K562 (cell line): ENCODE results near the gene GZMM. TPM values are rescaled to one million over a fixed set of nuclear protein-coding genes. Genes with fewer than 3 reads are reported as not detected.

Experiments used
- ATF1 ChIP-seq, 2 experiments: fragments of 450-650 bp in 1 of 2; IDR thresholded peaks; 2 replicates each; pipeline ENCODE4 v1.6.1; 2016; ENCODE audit warnings: missing compliant biosample characterization in 1 of 2, missing genetic modification characterization in 1 of 2
- CBX3 ChIP-seq, 2 experiments: IDR thresholded peaks; 1 replicate in 1 of 2; 2 replicates in 1 of 2; pipeline ENCODE4 v1.6.1; 2012; ENCODE audit warnings: inconsistent platforms in 2 of 2, low read length in 2 of 2, borderline replicate concordance in 1 of 2, control low read depth in 1 of 2
- ELF1 ChIP-seq: fragments of 200-800 bp; sonication (Bioruptor generic); IDR thresholded peaks from 2 replicates; pipeline ENCODE4 v1.6.1; 2016; ENCODE audit warnings: missing genetic modification characterization, missing compliant biosample characterization
- FOXJ3 ChIP-seq: sonication (generic); formaldehyde crosslinking; IDR thresholded peaks from 2 replicates; pipeline ENCODE4 v1.4.0; 2020; ENCODE audit warnings: mild to moderate bottlenecking, missing genetic modification reagents
- HDGF ChIP-seq: fragments of 450-650 bp; IDR thresholded peaks from 2 replicates; pipeline ENCODE4 v1.6.1; 2016
- HSF4 ChIP-seq: fragments of 250-450 bp; sonication (Bioruptor Pico); IDR thresholded peaks from 2 replicates; pipeline ENCODE4 v2.1.2; 2022; ENCODE audit warnings: mild to moderate bottlenecking, moderate library complexity, borderline replicate concordance
- L3MBTL2 ChIP-seq: fragments of 450-650 bp; IDR thresholded peaks from 2 replicates; pipeline ENCODE4 v1.6.1; 2016; ENCODE audit warnings: mild to moderate bottlenecking, moderate library complexity
- LCOR ChIP-seq: sonication (generic); formaldehyde crosslinking; IDR thresholded peaks from 2 replicates; pipeline ENCODE4 v1.8.0; 2022; ENCODE audit warnings: mild to moderate bottlenecking, missing genetic modification reagents
- NCOA6 ChIP-seq: fragments of 450-650 bp; IDR thresholded peaks from 2 replicates; pipeline ENCODE4 v1.6.1; 2017; ENCODE audit warnings: mild to moderate bottlenecking
- NFE2 ChIP-seq: IDR thresholded peaks from 2 replicates; pipeline ENCODE4 v1.6.1; 2014; ENCODE audit warnings: antibody characterized with exemption, low read depth
- PCBP2 ChIP-seq: fragments of 200-400 bp; formaldehyde crosslinking; IDR thresholded peaks from 2 replicates; pipeline ENCODE4 v1.6.1; 2018; ENCODE audit warnings: low read length, low read depth, mild to moderate bottlenecking, moderate library complexity; ENCODE audit not compliant: poor library complexity, severe bottlenecking
- POLR2B ChIP-seq: fragments of 450-650 bp; IDR thresholded peaks from 2 replicates; pipeline ENCODE4 v1.6.1; 2018; ENCODE audit warnings: low read depth; ENCODE audit not compliant: partially characterized antibody
- polyA plus RNA-seq, 8 experiments: library from polyadenylated mRNA; depleted of rRNA in 4 of 8; stranded (reverse) in 5 of 8; unstranded in 3 of 8; fragments of >200 nt; fragmentation: Nextera tagmentation in 2 of 8; fragmentation: Illumina TruSeq in 1 of 8; extraction: Ambion mirVana in 2 of 8; extraction: Trizol in 1 of 8; gene quantifications; 2 replicates each; pipeline versions ENCODE4 v1.2.1 to v1.2.3, GENCODE V29; 2011 to 2014; ENCODE audit warnings: inconsistent platforms in 1 of 8, missing spikeins in 1 of 8
- total RNA-seq, 7 experiments: library from RNA; depleted of rRNA in 6 of 7; stranded (reverse); fragments of >200 nt in 6 of 7; fragmentation: Illumina TruSeq in 2 of 7; extraction: Trizol in 2 of 7; gene quantifications; 2 replicates each; pipeline versions ENCODE4 v1.2.1 to v1.2.3, GENCODE V29; 2011 to 2021; ENCODE audit warnings: low replicate concordance in 1 of 7
- TF ChIP-seq, protein P1 (sequence below): fragments of 250-450 bp; sonication (Bioruptor Pico); IDR thresholded peaks from 2 replicates; pipeline ENCODE4 v1.4.0; 2020; ENCODE audit warnings: mild to moderate bottlenecking, moderate library complexity
- TF ChIP-seq, protein P2 (sequence below): fragments of 150-350 bp; IDR thresholded peaks from 2 replicates; pipeline ENCODE4 v1.6.1; 2014; ENCODE audit warnings: low read depth, mild to moderate bottlenecking, low read length, borderline replicate concordance
- TF ChIP-seq, protein P3 (sequence below): sonication (generic); formaldehyde crosslinking; IDR thresholded peaks from 2 replicates; pipeline ENCODE4 v1.8.0; 2023; ENCODE audit warnings: mild to moderate bottlenecking, missing genetic modification reagents
- TF ChIP-seq, protein P4 (sequence below), 2 experiments: fragments of 450-650 bp in 1 of 2; sonication (generic) in 1 of 2; formaldehyde crosslinking; conservative IDR thresholded peaks; 2 replicates each; pipeline versions ENCODE4 v1.4.0 to v1.8.1; 2020 to 2022; ENCODE audit warnings: mild to moderate bottlenecking in 1 of 2, missing genetic modification reagents in 1 of 2
- TF ChIP-seq, protein P5 (sequence below): fragments of 250-450 bp; sonication (Bioruptor Pico); IDR thresholded peaks from 2 replicates; pipeline ENCODE4 v1.6.1; 2021; ENCODE audit warnings: mild to moderate bottlenecking

Gene GZMM
- total and polyA plus RNA-seq, 9 of the 15 experiments (the other 6 are each of a cell fraction or from before 2014, with no cell fraction given): 0.08 to 2.6 (median 0.70) TPM; not detected in 2

DNA sequence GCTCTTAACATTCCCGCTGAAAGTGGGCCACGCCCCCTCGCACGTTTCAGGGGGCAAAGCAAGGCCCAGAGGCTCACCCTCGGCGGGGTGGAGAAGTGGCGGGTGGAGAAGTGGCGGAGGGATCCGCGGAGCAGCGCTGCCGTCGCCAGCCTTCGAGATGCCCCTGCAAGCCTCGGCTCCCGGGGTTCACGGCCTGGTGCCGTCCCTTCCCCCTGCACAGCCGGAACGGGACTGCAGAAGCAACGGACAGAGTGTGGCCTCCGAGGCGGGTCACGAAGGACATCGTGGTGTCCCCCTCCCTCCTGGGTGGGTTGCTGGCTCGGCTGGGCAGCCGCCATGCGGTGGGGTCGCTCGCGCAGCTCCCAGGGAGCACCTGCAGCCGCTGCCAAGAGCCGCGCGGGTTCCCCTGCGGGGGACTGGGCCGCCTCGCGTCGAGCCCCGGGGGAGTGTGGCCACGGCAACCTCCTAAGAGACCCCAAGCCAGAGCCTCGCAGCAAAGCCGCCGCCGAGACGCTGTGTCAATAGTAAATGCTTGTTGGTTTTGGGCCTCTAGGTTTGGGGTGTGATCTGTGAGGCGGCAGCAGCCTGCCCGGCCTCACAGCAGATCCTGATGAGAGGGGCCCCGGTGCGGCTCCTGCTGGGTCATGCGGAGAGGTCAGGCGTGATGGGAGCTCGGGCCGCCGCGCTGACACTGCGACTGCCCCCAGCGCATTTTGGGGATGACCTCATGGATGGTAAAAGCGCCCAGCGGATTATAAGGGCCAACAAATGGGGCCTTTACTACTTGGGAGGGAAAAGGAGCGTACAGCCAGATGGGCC lies 31.1 kb upstream of the GZMM start (continued):
- TF ChIP-seq, protein P1, sequence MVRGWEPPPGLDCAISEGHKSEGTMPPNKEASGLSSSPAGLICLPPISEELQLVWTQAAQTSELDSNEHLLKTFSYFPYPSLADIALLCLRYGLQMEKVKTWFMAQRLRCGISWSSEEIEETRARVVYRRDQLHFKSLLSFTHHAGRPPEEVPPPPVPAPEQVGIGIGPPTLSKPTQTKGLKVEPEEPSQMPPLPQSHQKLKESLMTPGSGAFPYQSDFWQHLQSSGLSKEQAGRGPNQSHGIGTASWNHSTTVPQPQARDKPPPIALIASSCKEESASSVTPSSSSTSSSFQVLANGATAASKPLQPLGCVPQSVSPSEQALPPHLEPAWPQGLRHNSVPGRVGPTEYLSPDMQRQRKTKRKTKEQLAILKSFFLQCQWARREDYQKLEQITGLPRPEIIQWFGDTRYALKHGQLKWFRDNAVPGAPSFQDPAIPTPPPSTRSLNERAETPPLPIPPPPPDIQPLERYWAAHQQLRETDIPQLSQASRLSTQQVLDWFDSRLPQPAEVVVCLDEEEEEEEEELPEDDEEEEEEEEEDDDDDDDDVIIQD (CRISPR knock-in tag): no peak
- TF ChIP-seq HDGF: no peak
- TF ChIP-seq CBX3 (IDR thresholded peaks at IDR 0.05; ENCODE audit: borderline replicate concordance in 1 of 2, low read length in 2 of 2): no peak
- TF ChIP-seq, protein P2, sequence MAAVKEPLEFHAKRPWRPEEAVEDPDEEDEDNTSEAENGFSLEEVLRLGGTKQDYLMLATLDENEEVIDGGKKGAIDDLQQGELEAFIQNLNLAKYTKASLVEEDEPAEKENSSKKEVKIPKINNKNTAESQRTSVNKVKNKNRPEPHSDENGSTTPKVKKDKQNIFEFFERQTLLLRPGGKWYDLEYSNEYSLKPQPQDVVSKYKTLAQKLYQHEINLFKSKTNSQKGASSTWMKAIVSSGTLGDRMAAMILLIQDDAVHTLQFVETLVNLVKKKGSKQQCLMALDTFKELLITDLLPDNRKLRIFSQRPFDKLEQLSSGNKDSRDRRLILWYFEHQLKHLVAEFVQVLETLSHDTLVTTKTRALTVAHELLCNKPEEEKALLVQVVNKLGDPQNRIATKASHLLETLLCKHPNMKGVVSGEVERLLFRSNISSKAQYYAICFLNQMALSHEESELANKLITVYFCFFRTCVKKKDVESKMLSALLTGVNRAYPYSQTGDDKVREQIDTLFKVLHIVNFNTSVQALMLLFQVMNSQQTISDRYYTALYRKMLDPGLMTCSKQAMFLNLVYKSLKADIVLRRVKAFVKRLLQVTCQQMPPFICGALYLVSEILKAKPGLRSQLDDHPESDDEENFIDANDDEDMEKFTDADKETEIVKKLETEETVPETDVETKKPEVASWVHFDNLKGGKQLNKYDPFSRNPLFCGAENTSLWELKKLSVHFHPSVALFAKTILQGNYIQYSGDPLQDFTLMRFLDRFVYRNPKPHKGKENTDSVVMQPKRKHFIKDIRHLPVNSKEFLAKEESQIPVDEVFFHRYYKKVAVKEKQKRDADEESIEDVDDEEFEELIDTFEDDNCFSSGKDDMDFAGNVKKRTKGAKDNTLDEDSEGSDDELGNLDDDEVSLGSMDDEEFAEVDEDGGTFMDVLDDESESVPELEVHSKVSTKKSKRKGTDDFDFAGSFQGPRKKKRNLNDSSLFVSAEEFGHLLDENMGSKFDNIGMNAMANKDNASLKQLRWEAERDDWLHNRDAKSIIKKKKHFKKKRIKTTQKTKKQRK: no peak
- TF ChIP-seq, protein P3, sequence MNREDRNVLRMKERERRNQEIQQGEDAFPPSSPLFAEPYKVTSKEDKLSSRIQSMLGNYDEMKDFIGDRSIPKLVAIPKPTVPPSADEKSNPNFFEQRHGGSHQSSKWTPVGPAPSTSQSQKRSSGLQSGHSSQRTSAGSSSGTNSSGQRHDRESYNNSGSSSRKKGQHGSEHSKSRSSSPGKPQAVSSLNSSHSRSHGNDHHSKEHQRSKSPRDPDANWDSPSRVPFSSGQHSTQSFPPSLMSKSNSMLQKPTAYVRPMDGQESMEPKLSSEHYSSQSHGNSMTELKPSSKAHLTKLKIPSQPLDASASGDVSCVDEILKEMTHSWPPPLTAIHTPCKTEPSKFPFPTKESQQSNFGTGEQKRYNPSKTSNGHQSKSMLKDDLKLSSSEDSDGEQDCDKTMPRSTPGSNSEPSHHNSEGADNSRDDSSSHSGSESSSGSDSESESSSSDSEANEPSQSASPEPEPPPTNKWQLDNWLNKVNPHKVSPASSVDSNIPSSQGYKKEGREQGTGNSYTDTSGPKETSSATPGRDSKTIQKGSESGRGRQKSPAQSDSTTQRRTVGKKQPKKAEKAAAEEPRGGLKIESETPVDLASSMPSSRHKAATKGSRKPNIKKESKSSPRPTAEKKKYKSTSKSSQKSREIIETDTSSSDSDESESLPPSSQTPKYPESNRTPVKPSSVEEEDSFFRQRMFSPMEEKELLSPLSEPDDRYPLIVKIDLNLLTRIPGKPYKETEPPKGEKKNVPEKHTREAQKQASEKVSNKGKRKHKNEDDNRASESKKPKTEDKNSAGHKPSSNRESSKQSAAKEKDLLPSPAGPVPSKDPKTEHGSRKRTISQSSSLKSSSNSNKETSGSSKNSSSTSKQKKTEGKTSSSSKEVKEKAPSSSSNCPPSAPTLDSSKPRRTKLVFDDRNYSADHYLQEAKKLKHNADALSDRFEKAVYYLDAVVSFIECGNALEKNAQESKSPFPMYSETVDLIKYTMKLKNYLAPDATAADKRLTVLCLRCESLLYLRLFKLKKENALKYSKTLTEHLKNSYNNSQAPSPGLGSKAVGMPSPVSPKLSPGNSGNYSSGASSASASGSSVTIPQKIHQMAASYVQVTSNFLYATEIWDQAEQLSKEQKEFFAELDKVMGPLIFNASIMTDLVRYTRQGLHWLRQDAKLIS (CRISPR knock-in tag): no peak
- TF ChIP-seq LCOR (CRISPR knock-in tag): no peak
- no peak for TF ChIP-seq NCOA6
- TF ChIP-seq L3MBTL2: peak; percentile 26; the same call in 1 of the 2 replicates
- no peak for TF ChIP-seq ELF1 (tag)
- TF ChIP-seq NFE2: no peak
- no peak for TF ChIP-seq POLR2B
- no peak for TF ChIP-seq PCBP2
- TF ChIP-seq ATF1 (CRISPR knock-in tag; IDR thresholded peaks at IDR 0.05): no peak
- TF ChIP-seq ATF1 (tag; IDR thresholded peaks at IDR 0.05): 0 out of 2 replicates have a peak, but pooled peaks have one; percentile 15
- no peak for TF ChIP-seq HSF4
- TF ChIP-seq, protein P4, sequence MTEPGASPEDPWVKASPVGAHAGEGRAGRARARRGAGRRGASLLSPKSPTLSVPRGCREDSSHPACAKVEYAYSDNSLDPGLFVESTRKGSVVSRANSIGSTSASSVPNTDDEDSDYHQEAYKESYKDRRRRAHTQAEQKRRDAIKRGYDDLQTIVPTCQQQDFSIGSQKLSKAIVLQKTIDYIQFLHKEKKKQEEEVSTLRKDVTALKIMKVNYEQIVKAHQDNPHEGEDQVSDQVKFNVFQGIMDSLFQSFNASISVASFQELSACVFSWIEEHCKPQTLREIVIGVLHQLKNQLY (CRISPR knock-in tag; conservative IDR thresholded peaks at IDR 0.05): no peak
- no peak for TF ChIP-seq FOXJ3
- TF ChIP-seq, protein P5, sequence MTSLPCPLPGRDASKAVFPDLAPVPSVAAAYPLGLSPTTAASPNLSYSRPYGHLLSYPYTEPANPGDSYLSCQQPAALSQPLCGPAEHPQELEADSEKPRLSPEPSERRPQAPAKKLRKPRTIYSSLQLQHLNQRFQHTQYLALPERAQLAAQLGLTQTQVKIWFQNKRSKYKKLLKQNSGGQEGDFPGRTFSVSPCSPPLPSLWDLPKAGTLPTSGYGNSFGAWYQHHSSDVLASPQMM (CRISPR knock-in tag): no peak
